COLO668 (cell line): ENCODE measurements around the gene KIAA0513.
"Not testable (repeated sequence)": the region's sequence is repeated elsewhere in the genome, so short reads cannot be mapped to it uniquely, and the experiment has no call there.

Experiments used
- DNase-seq: peaks from one replicate; lab custom pipeline; 2025; ENCODE audit not compliant: unreplicated experiment; lab: John Stamatoyannopoulos, UW

Gene KIAA0513

GRCh38 chr16:85105475-85105874, 77.9 kb downstream of the KIAA0513 start:
- no peak for DNase-seq

GRCh38 chr16:85107083-85107482, 79.5 kb downstream of the KIAA0513 start:
- no peak for DNase-seq

GRCh38 chr16:85107532-85107931, 79.9 kb downstream of the KIAA0513 start:
- no peak for DNase-seq

DNA sequence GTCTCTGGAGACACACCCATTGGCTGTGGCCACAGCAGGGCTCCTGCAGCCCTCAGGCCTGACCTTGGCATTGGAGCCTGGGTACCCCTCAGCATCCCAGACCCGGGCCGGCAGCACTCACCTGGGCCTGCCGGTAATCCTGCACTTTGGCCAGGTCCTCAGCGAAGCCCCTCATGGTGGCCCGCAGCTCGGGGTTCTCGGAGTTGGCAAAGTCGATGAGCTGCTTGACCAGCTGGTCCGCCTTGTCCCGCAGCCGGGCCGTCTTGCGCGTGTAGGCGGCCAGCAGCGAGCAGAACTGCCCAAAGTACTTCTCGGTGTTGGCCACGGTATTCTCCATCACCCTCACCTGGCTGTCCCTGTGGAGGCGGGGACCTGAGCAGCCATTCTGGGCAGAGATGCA, 82.5 kb downstream of the KIAA0513 start:
- no peak for DNase-seq

DNA sequence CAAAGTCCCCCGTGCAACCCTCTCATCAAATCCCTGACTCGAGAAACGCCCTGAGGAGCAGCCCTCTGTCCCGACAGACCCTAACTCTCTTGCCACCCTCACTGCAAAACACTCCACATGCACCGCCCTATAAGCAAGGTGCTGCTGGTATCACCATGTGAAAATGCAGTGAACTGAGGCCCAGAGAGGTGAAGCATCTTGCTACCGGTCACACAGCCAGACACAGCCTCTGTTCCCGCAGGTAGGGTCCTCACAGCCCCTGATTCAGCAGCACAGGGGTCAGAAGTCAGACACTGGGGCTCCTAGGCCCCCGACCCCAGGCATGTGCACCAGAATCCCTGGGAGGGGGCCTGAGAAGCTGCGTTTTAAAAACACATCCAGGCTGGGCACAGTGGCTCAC, 83.6 kb downstream of the KIAA0513 start:
- DNase-seq, result no peak

DNA sequence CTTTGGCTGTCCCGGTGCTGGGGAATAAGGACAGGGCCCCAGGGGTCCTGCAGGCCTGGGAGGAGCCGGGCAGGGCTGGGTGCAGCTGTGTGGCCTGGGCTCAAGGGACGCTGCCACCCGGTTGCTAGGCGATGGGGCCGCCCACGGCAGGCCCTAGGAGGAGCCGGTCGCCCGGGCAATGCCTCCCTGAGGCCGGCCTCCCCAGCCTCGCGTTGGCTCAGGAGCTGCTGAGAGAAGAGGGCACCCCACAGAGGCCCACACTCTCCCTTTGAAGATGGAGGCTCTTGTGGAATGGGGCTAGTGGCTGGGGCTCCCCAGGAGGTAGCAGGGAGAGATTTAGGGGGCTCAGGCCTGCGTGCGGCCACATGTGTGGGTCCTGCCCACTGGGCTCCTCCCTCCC, 84.8 kb downstream of the KIAA0513 start, which contains the start of gene CIBAR2:
TSS of gene CIBAR2 (minus strand) at position 109 of the 400 bp plus-strand sequence. CDS start 120 bp downstream, outside the sequence.
- peak; percentile 68 for DNase-seq

DNA sequence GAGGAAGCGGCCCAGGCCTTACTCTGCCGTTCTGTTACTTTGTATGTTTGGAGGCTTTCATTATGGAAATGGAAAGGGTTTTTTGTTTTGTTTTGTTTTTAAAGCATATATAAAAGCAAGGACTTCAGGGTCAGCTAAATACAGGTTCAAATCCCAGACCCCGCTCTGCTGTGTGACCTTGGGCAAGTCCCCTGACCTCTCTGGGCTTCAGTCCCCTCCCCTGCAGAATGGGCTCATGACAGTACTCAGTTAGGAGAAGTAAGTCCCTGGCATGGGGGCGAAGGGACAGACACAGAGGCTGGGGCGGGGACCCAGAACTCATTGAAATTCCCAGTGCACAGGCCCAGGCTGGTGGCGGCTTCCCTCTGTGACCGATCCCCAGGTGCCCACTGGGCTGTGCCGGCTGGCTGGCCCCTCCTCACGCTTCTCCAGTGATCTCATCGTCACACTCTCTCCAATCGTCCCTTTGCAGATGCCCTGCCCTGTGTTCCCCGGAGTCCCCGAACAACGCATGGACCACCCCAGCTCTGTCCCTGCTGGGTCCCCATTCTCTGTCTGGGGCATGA, 85.7 kb downstream of the KIAA0513 start:
- DNase-seq, result no peak

DNA sequence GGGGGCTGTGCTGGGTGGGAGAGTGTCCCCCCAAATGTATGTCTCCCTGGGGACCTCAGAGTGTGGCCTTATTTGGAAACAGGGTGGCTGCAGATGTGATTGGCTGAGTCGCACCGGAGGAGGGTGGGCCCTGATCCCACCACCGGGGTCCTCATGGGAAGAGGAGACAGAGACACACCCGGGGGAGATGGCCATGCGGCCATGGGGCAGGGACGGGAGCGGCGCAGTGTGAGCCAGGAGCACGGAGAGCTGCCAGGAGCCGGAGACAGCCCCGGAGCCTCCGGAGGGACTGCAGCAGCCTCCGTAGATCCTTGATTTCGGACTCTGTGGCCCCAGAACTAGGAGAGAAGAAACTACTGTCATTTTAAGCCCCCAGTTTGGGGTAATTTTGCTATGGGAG, 86.3 kb downstream of the KIAA0513 start:
- DNase-seq, result no peak

DNA sequence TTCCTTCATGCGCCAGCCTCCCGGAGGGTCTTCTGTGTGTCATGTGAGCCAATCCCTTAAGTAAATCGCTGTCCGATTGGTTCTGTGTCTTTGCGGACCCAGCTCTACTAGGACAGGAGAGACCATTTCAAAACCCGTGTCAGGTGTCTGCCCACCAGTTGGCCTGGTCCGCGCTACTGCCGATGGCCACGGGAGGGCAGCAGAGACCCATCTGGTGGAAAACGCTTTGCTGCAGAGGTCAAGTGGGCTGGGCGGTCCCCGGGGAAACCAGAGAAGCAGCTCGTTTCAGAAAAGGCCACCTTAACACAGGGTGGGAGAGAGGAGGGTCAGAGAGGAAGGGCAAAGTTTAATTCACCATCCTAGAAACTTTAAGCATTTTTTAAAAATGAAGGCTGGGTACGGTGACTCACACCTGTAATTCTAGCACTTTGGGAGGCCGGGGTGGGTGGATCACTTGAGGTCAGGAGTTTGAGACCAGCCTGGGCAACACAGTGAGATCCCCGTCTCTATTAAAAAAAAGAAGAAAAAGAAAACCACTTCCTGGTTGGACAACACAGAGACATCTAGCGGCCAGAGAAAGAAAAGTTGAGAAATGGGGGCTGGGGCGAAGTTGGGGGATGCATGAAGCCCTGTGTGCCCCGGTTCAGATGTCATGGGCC, 87.4 kb downstream of the KIAA0513 start:
- peak; percentile 83 for DNase-seq

- DNase-seq, result no peak
These were observed 89.8 kb downstream of the KIAA0513 start for GRCh38 chr16:85117418-85117817.

GRCh38 chr16:85120006-85120340, 92.4 kb downstream of the KIAA0513 start:
- DNase-seq, result no peak

GRCh38 chr16:85123441-85123840, 95.8 kb downstream of the KIAA0513 start:
- not testable (repeated sequence) for DNase-seq

DNA sequence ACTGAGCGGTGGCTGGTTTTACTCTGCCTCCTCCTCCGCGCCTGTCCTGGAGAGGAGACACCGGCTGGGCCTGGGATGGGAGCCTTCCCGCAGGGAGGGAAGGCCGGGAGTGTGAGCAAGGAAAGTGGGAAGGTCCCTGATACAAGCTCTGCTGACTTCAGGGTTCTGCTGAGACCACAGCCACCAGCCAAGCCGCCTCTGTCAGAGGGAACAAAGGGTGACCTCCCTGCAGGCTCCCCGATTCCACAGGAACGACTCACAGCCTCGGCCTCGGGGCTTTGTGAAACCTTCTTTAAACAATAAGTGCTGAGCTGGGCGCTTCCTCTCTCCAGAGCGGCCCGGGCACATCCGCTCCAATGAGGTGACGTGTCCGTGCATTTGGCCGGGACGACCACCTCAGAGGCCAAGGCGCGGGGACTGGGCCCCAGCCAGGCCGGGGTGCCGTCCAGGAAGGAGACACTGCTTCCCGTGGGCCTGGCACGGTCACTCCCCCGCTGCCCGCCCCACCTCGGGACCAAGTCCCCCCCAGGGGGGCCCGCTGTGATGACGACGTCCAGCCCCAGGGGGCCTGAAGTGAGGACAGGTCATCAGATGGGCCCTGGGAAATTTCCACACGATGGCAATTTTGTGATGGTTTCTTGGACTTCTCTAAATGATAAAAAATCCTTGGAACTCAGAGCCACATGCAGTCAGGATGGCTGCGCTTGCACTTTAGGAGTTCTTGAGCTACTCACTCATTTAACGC, 96.5 kb downstream of the KIAA0513 start:
- DNase-seq, result no peak

DNA sequence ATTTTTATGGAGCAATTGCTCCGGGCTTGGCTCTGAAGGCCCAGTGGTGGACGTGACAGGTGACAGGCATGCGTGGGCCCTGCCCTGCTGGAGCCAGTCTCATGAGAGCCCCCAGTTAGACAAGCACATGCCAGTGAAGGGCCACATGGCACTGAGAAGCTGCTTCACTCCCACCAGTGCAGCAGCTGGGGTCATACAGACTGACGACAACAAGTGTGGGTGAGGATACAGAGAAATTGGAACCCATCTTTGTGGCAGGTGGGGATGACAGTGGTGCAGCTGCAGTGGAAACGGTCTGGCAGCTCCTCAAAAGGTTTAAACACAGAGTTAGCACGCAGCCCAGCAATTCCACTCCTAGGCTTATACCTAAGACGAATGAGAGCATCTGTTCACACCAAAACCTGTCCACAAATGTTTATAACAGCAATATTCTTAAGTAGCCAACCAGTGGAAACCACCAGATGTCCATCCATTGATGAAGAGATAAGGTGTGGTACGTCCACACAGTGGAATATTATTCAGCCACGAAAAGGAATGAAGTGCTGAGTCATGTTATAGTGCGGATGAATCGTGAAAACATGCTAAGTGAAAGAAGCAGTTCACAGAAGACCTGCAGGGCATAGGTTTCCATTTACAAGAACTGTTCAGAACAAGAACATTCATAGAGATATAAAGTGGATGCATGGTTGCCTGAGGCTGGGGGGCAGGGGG, 97.2 kb downstream of the KIAA0513 start:
- no peak for DNase-seq

- no peak for DNase-seq
These were observed 98.2 kb downstream of the KIAA0513 start for GRCh38 chr16:85125570-85126393.

DNA sequence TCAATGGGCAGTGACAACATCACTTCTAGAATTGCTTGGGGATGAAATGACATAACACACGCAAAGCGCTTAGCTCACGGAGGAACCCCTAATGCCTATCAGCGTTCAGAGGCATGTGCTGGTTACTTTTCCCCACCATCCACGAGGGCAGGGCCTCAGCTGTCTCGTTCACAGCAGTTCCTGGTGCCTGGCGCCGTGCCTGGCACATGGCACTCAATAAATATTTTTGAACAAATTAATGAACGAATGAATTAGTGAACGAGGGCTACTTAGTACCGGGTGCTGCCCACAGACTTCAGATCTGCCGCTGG, 98.8 kb downstream of the KIAA0513 start:
- DNase-seq, result no peak

GRCh38 chr16:85126705-85127378, 99.2 kb downstream of the KIAA0513 start:
- DNase-seq, result peak; percentile 40

DNA sequence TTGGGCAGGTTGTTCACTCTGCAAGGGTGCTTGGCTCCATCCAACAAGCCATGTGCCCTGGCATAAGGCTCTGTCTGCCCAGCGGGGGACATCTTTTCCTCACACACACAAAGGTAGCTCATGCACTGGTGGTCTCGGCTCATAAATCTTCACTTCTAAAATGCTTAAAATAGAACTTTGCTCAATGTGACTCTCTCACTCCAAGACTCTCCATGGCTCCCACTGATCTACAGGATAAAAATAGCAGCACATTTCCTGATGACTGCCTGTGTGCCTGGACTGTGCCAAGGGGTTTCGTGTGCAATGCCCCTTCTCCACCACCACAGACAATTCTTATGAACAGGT, 99.8 kb downstream of the KIAA0513 start:
- DNase-seq, result no peak

- no peak for DNase-seq
These were observed 100.7 kb downstream of the KIAA0513 start for GRCh38 chr16:85128079-85128837.
